ENCODE data around the gene CRACDL.
A peak's percentile ranks its signal among the peaks of the same experiment; 100 is the strongest.

CRACDL gene

GRCh38 chr2:98786179-98786578 lies 149.8 kb downstream of the CRACDL start:
- DNase-seq (ENCODE audit: low spot score), result no peak
- Mint-ChIP-seq H3K4me3 (no peak overlapping the region), H3K4me1 (ENCODE audit: low read depth) (no peaks in the 10 kb centered on the region), H3K9me3 (peaks cover 15% of the 10 kb centered on the region), H3K27ac (no peak overlapping the region), H3K27me3 (ENCODE audit: low read depth) (peaks cover 10% of the 10 kb centered on the region), H3K36me3 (ENCODE audit: low read depth) (peaks cover 7% of the 10 kb centered on the region)

- no peak overlapping the region for H3K27ac Mint-ChIP-seq
- no peaks in the 10 kb centered on the region for H3K4me1 Mint-ChIP-seq (ENCODE audit: low read depth)
- peaks cover 16% of the 10 kb centered on the region for H3K9me3 Mint-ChIP-seq
- no peak overlapping the region for H3K4me3 Mint-ChIP-seq
- no peak for DNase-seq (ENCODE audit: low spot score)
- H3K27me3 Mint-ChIP-seq (ENCODE audit: low read depth), result peaks cover 4% of the 10 kb centered on the region
- H3K36me3 Mint-ChIP-seq (ENCODE audit: low read depth), result peaks cover 8% of the 10 kb centered on the region
Observed at GRCh38 chr2:98782570-98782969, 153.5 kb downstream of the CRACDL start.

GRCh38 chr2:98781822-98782221 lies 154.2 kb downstream of the CRACDL start:
- Mint-ChIP-seq H3K4me1 (ENCODE audit: low read depth) (no peaks in the 10 kb centered on the region), H3K36me3 (ENCODE audit: low read depth) (peaks cover 8% of the 10 kb centered on the region), H3K4me3 (no peak overlapping the region), H3K27ac (no peak overlapping the region), H3K27me3 (ENCODE audit: low read depth) (peaks cover 4% of the 10 kb centered on the region), H3K9me3 (peaks cover 16% of the 10 kb centered on the region)
- no peak for DNase-seq (ENCODE audit: low spot score)

- no peak overlapping the region for H3K4me3 Mint-ChIP-seq
- peaks cover 3% of the 10 kb centered on the region for H3K4me1 Mint-ChIP-seq (ENCODE audit: low read depth)
- peaks cover 8% of the 10 kb centered on the region for H3K36me3 Mint-ChIP-seq (ENCODE audit: low read depth)
- H3K27ac Mint-ChIP-seq, result no peak overlapping the region
- peaks cover 16% of the 10 kb centered on the region for H3K9me3 Mint-ChIP-seq
- DNase-seq (ENCODE audit: low spot score), result no peak
- H3K27me3 Mint-ChIP-seq (ENCODE audit: low read depth), result peaks cover 2% of the 10 kb centered on the region
Observed at GRCh38 chr2:98778741-98779483, 157.1 kb downstream of the CRACDL start.

- Mint-ChIP-seq H3K27me3 (ENCODE audit: low read depth) (peaks cover 2% of the 10 kb centered on the region), H3K4me3 (no peak overlapping the region), H3K27ac (no peak overlapping the region), H3K4me1 (ENCODE audit: low read depth) (peaks cover 6% of the 10 kb centered on the region), H3K9me3 (peaks cover 16% of the 10 kb centered on the region), H3K36me3 (ENCODE audit: low read depth) (peaks cover 8% of the 10 kb centered on the region)
- DNase-seq (ENCODE audit: low spot score), result no peak
Observed at GRCh38 chr2:98778151-98778550, 157.9 kb downstream of the CRACDL start.

- H3K9me3 Mint-ChIP-seq, result peaks cover 16% of the 10 kb centered on the region
- H3K36me3 Mint-ChIP-seq (ENCODE audit: low read depth), result peaks cover 8% of the 10 kb centered on the region
- H3K4me3 Mint-ChIP-seq, result no peak overlapping the region
- H3K4me1 Mint-ChIP-seq (ENCODE audit: low read depth), result peaks cover 11% of the 10 kb centered on the region
- peaks cover 2% of the 10 kb centered on the region for H3K27me3 Mint-ChIP-seq (ENCODE audit: low read depth)
- DNase-seq (ENCODE audit: low spot score), result no peak
- H3K27ac Mint-ChIP-seq, result no peak overlapping the region
Observed at GRCh38 chr2:98777710-98778109, 158.3 kb downstream of the CRACDL start.

GRCh38 chr2:98777076-98777475 lies 158.9 kb downstream of the CRACDL start:
- Mint-ChIP-seq H3K27me3 (ENCODE audit: low read depth) (no peaks in the 10 kb centered on the region), H3K9me3 (peaks cover 10% of the 10 kb centered on the region), H3K36me3 (ENCODE audit: low read depth) (peaks cover 5% of the 10 kb centered on the region), H3K4me1 (ENCODE audit: low read depth) (peaks cover 17% of the 10 kb centered on the region), H3K4me3 (no peak overlapping the region), H3K27ac (no peak overlapping the region)
- no peak for DNase-seq (ENCODE audit: low spot score)

- no peak overlapping the region for H3K27ac Mint-ChIP-seq
- peaks cover 25% of the 10 kb centered on the region for H3K4me1 Mint-ChIP-seq (ENCODE audit: low read depth)
- peaks cover 2% of the 10 kb centered on the region for H3K36me3 Mint-ChIP-seq (ENCODE audit: low read depth)
- no peak for DNase-seq (ENCODE audit: low spot score)
- H3K4me3 Mint-ChIP-seq, result no peak overlapping the region
- H3K27me3 Mint-ChIP-seq (ENCODE audit: low read depth), result no peaks in the 10 kb centered on the region
- peaks cover under 1% of the 10 kb centered on the region for H3K9me3 Mint-ChIP-seq
Observed at GRCh38 chr2:98776136-98776535, 159.9 kb downstream of the CRACDL start.

GRCh38 chr2:98775146-98775986 lies 160.7 kb downstream of the CRACDL start:
- H3K36me3 Mint-ChIP-seq (ENCODE audit: low read depth), result peaks cover 2% of the 10 kb centered on the region
- H3K9me3 Mint-ChIP-seq, result no peaks in the 10 kb centered on the region
- H3K27ac Mint-ChIP-seq, result no peak overlapping the region
- H3K4me3 Mint-ChIP-seq, result no peak overlapping the region
- DNase-seq (ENCODE audit: low spot score), result no peak
- no peaks in the 10 kb centered on the region for H3K27me3 Mint-ChIP-seq (ENCODE audit: low read depth)
- peaks cover 30% of the 10 kb centered on the region for H3K4me1 Mint-ChIP-seq (ENCODE audit: low read depth)

- Mint-ChIP-seq H3K36me3 (ENCODE audit: low read depth) (peaks cover 5% of the 10 kb centered on the region), H3K9me3 (no peaks in the 10 kb centered on the region), H3K27ac (peak overlapping the region; percentile 99), H3K4me1 (ENCODE audit: low read depth) (peaks cover 42% of the 10 kb centered on the region), H3K27me3 (ENCODE audit: low read depth) (no peaks in the 10 kb centered on the region), H3K4me3 (no peak overlapping the region)
- DNase-seq (ENCODE audit: low spot score), result no peak
Observed at GRCh38 chr2:98773907-98774306, 162.1 kb downstream of the CRACDL start.

GRCh38 chr2:98773169-98773568 lies 162.9 kb downstream of the CRACDL start:
- H3K27me3 Mint-ChIP-seq (ENCODE audit: low read depth), result no peaks in the 10 kb centered on the region
- peak overlapping the region; percentile 99 for H3K27ac Mint-ChIP-seq
- H3K9me3 Mint-ChIP-seq, result no peaks in the 10 kb centered on the region
- no peak for DNase-seq (ENCODE audit: low spot score)
- H3K4me1 Mint-ChIP-seq (ENCODE audit: low read depth), result peaks cover 50% of the 10 kb centered on the region
- H3K36me3 Mint-ChIP-seq (ENCODE audit: low read depth), result peaks cover 9% of the 10 kb centered on the region
- H3K4me3 Mint-ChIP-seq, result peak overlapping the region; percentile 92

- Mint-ChIP-seq H3K27ac (peak overlapping the region; percentile 99), H3K36me3 (ENCODE audit: low read depth) (peaks cover 10% of the 10 kb centered on the region), H3K9me3 (no peaks in the 10 kb centered on the region), H3K4me3 (peak overlapping the region; percentile 92), H3K27me3 (ENCODE audit: low read depth) (no peaks in the 10 kb centered on the region), H3K4me1 (ENCODE audit: low read depth) (peaks cover 56% of the 10 kb centered on the region)
- DNase-seq (ENCODE audit: low spot score), result no peak
Observed at GRCh38 chr2:98772536-98772935, 163.5 kb downstream of the CRACDL start.

- H3K36me3 Mint-ChIP-seq (ENCODE audit: low read depth), result peaks cover 14% of the 10 kb centered on the region
- H3K4me3 Mint-ChIP-seq, result peak overlapping the region; percentile 92
- peaks cover 61% of the 10 kb centered on the region for H3K4me1 Mint-ChIP-seq (ENCODE audit: low read depth)
Observed at GRCh38 chr2:98771721-98772524, 164.1 kb downstream of the CRACDL start.

GRCh38 chr2:98771264-98771663 lies 164.8 kb downstream of the CRACDL start:
- no peaks in the 10 kb centered on the region for H3K9me3 Mint-ChIP-seq
- peaks cover 67% of the 10 kb centered on the region for H3K4me1 Mint-ChIP-seq (ENCODE audit: low read depth)
- H3K4me3 Mint-ChIP-seq, result peak overlapping the region; percentile 92
- H3K27ac Mint-ChIP-seq, result peak overlapping the region; percentile 99
- H3K36me3 Mint-ChIP-seq (ENCODE audit: low read depth), result peaks cover 17% of the 10 kb centered on the region
- DNase-seq (ENCODE audit: low spot score), result no peak
- H3K27me3 Mint-ChIP-seq (ENCODE audit: low read depth), result no peaks in the 10 kb centered on the region

More at GRCh38 chr2:98771721-98772524, 164.1 kb downstream of the CRACDL start:
- Mint-ChIP-seq H3K27me3 (ENCODE audit: low read depth) (no peaks in the 10 kb centered on the region), H3K27ac (peak overlapping the region; percentile 99), H3K9me3 (no peaks in the 10 kb centered on the region)
- DNase-seq (ENCODE audit: low spot score), result peak; percentile 59
